NCI-H345 treated with DMSO at 0.1 percent for 48 hours (cell line): ENCODE data around the gene ARHGEF19.
"Not testable (repeated sequence)": the region's sequence is repeated elsewhere in the genome, so short reads cannot be mapped to it uniquely, and the experiment has no call there.

Source experiments
- DNase-seq: peaks from one replicate; lab custom pipeline; 2025; ENCODE audit not compliant: unreplicated experiment; lab: John Stamatoyannopoulos, UW

Gene ARHGEF19

DNA sequence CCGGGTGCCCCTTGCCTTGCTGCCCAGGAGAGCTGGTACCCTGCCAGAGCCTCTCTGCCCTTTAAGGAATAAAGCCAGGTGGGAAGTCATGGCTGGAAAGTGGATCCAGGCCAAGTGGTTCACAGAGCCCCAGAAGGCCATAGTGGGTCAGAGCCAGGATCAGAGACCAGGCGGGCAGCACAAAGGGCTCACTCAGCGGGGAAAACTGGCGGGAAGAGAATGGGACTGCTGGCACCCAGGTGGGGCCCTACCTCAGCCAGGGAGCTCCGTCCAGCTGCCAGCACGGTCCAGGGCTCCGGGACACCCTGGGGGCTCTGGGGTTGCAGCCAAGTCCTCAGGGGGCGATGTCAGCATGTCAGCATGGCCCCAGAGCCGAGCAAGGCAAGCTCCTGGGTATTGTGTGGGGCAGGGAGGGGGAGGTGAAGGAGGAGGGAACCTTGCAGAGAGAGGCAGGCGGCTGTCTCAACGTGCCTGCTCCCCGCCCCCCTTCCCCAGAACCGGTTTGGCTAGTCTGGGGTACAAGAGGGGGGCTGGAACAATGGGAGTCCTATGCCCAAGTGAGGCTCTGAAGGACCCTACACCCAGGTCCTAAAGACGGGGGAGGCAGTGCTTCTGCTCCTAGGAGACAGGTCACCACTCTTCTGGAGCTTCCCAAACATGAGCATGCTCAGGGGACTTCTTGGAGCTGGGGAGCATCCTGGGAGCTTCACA lies at the start of gene ARHGEF19:
Gene ARHGEF19, minus strand, starts transcription at position 402 of the 711 bp plus-strand sequence. CDS start 3,598 bp downstream, outside the sequence.
- DNase-seq: peak; percentile 91

DNA sequence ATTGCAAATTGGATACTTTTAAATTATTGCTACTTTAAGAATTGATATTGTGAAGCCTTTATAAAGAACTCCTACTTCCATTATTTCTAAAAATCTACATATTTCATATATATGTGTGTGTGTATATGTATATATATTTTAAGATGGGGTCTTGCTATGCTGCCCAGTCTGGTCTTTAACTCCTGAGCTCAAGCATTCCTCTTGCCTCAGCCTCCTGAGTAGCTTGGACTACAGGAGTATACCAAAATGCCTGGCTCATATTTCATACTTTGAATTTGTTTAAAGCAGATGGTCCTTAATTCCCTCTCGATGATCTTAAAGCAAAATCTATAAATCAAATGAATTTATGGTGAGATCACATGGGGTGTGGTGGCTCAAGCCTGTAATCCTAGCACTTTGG lies 49.6 kb upstream of the ARHGEF19 start:
- DNase-seq: no peak

DNA sequence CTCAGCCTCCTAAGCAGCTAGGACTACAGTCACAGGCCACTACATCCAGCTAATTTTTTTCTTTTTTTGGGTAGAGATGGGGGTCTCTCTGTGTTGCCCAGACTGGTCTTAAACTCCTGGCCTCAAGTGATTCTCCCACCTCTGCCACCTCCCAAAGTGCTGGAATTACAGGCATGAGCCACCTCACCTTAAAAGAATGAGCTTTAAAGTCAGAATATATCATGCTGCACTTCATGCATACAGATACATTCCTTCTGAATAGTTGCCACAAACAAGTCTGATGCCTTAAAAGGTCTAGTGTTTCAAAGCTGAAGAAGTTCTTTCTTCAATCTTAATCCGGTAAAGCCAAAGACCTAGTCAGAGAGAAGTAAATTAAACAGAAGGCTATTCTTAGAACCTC lies 48.4 kb upstream of the ARHGEF19 start:
- DNase-seq: no peak

DNA sequence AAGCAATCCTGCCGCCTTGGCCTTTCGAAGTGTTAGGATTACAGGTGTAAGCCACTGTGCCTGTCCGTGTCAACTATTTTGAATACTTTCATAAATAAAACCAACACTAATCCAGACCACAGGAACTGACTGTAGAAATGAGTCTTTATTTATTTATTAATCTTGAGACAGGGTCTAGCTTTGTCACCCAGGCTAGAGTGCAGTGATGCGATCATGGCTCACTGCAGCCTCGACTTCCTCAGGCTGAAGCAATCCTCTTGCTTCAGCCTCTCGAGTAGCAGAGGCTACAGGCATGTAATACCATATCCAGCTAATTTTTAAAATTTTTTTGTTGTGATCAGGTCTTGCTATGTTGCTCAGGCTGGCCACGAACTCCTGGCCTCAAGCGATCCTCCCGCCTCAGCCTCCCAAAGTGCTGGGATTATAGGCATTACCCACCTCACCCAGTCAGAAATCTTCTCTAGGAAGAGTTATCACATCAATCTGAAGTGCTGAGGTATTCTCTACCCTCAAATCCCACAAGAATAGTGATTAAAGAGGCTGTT lies 46.2 kb upstream of the ARHGEF19 start:
- DNase-seq: no peak

DNA sequence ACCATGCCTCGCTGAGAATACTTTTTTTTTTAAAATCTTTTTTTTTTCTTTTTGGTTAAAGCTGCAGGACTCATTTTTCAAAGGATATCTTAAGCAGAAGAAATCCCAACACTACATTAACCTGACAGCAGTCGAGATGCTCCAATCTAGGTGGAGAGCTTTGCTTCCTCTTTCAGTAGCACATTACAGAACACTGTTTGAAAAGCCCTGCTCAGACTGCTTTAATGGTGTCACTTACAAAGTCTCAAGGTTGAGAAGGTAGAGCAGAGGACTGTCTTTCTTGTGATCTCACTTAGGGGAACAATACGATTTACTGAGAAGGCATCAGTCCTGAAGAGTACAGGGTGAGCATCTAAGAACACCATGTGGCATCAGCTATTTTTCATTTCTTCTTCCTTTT lies 45.5 kb upstream of the ARHGEF19 start:
- DNase-seq: no peak

DNA sequence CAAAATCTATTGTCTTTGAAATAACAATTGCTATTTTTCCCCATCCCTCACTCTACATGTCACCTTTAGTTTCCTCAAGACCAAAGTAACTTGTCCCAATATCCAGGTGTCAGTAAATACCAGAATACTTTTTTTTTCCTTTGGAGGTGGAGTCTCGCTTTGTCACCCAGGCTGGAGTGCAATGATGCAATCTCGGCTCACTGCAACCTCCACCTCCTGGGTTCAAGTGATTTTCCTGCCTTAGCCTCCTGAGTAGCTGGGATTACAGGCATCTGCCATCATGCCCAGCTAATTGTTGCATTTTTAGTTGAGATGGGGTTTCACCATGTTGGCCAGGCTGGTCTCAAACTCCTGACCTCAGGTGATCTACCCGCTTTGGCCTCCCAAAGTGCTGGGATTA lies 45.1 kb upstream of the ARHGEF19 start:
- DNase-seq: not testable (repeated sequence)

DNA sequence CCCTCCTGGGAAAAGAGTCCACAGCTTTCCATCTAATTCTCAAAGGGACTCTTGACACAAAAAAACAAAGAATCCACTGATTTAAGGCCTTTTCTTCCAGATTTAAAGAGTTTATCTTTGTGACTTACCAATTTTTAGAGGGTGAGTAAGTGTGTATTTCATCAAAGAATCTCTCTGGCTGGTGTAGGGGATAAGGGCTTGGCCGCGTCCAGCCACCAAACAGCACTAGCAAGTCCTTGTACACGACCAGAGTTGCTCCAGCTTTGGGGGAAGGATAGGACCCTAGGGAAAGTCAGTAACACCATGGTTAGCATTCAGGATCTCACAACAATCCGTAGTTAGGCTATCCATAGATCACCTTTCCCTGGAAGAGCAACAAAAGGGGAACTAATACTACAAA lies 44.0 kb upstream of the ARHGEF19 start:
- DNase-seq: no peak

DNA sequence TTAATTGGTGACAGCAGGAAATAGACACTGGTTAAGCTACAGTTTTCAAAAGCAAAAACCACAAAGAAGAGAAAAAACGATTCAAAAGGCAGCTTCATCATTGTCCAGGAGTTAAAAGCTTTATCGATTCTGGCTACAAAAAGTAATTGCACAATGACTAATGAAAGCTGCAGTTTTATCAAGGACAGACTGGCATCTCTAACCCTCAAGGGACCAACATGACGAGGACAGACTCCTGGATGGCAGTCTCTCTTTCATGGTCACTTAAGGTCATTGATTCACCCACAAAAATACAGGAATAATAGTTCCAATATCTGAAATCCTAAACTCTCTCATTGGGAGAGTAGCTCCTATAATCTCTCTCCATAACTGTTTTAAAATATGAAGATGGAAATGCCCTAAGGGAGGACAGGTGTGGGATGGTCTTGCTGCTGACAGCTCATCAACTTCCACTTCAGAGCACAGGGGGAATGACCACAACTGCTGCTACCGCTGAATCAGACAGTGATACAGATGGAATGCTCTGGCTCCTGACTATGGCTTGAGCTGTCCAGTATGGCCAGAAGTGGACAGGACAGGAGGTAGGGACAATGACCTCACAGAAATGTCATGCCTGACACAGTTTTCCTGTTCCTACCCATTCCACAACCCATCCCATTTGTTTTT lies 41.9 kb upstream of the ARHGEF19 start:
- DNase-seq: no peak

DNA sequence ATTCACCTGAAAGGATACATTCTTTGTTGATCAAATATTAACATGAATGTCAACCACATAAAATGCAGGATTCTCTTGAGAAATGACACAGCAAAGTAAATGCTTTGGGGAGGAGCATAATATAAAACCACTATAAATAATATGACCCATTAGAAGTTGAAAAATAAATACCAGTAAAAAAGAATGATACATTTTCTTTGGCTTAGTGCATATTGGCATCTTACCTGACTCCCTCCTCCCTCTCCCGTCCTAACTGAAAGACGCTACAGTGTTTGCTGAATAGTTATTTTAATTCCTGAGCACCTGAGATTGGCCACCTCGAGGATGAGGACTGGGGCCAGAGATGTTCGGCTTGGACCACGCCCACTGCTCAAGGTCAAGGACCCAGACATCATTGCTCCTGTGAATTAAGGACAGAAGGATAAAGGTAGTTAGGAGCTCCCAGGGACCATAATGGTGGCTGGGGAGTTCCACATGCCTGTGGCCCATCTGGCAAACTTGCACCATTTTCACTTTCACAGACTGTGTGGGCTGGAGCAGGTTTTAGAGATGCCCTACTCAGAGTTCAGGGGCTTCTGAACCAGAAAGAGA lies 41.0 kb upstream of the ARHGEF19 start:
- no peak for DNase-seq

DNA sequence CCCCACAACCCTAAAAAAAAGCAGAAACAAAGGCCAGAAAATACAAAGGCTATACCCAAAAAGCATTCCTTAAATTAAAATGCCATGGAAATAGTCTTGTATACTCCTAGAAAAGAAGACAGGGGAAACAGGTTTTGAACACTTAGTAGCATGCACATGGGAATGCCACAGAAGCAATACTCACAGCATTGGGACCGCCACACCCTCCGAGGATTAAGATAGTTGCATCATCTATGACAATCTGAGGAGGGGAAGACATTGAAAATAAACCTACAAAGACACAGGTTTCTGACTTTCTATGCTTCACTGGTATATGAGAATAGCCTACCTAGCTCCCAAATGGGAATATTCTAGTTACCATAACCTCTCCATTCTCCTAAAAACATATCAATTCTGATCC lies 40.5 kb upstream of the ARHGEF19 start:
- no peak for DNase-seq

DNA sequence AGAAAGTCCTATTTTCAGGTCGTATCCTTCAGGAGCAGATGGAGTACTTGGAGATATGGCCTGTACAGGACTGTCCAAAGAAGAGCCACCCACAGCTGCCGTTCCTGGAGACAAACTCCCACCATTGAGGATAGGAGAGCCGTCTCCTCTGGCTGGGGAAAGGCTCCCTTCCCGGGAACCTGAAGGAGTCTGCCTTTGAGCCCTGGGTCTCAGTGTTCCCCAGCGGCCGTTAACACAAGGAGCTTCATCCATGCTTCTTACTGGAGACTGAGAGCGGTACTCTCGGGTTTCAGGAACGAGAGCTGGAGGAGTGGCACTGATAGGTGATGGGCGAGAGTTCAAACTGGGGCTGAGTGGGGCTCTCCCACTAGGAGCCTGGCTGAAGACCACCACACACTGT lies 38.9 kb upstream of the ARHGEF19 start:
- no peak for DNase-seq

DNA sequence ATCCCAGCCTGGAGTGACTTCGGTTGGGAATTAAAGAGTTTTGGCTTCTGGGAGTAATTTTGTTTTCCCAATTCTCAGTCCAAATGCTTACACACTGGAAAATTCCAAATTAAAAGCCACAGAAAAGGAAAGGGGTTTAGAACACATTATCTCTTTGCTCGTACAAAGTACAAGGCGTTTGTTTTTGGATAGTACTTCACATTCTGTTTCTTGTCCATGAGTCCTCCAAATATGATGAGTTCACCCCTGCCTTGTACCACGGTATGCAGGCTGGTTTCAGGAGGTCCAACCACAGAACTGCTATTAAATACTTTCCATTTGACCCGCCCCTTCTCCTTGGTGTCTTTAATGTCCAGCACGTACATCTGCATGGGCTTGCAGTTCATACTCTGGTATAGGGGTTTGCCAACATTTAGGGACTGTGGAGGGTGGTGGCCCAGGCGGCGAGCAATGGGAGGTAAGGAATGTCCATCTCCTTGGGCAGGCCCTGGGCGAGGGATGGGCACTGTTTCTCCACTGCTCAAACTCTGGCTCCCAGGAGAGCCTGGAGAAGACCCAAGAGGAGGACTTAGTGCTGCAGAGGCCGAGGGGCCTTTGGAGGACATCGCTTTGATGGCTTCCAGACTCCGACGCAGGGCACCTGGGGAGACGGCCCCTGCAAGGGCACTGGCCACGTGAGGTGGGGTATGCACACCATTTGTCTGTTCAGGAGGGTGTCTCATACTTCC lies 38.2 kb upstream of the ARHGEF19 start:
- DNase-seq: no peak

DNA sequence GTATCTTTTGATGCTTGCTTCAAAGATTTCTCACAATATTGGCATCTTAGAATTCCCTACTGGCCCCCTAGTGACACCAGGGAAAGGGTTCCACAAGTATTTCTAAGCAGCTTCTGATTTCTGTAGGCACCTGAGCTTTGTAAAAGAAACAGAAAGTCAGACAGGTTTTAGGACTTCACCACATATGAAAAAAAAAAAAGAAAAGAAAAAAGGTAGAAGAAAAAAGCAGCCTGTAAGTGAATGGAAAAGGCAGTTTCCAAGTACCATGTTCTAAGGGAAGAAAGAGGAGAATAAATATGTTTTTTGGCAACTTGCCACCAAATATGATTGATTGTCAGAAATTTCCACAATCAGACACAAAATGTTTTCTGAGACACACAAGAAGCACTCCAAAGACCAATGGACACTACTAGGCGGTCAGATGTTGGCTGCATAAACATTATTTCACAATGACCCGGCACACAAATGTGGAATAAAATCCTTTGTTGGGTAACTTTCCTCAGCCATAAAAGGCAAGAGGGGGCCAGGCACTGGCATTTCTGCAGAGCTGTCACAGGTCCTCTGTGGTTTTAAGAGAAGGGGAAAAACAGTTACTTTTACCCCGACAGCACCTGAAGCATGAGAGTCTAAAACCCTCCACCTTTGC lies 37.3 kb upstream of the ARHGEF19 start:
- no peak for DNase-seq

DNA sequence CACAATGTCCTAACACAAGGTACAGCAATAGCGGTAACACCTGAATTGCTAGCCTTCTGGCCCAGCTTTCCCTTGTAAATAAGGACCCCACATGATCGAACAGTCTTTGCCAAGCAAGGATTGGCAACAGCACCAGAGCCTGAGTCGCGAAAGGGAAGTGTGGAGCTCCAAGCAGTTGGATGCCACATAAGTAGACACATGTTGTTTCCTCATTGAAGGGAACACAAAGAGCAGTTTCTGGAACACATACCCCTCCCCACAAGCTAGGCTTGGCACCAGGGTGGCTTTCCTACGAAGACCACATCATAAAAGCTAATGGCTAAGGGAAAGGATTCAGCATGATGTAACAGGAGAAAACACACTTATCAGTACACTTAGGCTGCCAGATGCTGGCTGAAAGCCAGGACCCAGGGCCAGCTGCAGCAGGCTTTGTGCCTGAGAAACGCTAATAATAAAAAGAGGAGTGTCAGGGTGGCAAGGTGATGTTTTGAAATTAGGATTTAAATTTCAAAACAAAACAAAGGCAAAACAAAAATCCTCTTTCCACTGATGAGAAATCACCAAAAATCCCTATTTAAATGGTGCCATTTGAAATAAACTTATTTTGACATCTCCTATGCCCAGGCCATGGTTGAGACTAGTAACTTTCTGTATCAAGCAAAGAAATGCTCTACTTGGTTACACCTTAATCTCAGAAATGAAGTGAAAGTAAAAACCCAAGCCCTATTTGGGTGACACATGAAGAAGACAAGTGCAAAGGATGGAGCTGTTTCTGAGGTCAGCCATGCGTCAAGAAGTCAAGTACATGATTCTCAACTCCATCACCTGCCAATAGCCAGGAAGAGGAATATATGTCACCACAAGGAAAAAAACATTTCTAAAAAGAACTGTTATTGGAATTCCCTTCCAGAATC lies 36.4 kb upstream of the ARHGEF19 start:
- DNase-seq: peak; percentile 98

DNA sequence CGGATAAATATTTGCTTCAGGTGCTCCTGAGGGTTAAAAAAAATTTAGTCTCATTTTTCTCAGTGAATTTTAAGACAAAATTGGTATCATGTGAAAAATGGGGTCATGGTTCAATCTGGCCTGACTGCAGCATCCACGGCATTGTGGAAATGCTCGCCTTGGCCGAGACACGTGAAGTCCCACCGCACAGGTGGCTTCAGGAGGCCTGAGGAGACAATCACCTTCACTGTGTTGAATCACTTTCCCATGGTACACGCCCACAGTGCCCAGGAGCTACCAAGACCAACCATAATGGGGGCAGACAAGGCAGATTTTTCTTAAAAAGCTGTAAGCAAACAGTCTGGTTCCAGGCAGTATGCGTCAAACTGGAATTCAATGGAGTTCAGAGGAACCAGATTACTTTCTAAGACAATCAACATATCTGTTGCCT lies 35.6 kb upstream of the ARHGEF19 start:
- DNase-seq: no peak

DNA sequence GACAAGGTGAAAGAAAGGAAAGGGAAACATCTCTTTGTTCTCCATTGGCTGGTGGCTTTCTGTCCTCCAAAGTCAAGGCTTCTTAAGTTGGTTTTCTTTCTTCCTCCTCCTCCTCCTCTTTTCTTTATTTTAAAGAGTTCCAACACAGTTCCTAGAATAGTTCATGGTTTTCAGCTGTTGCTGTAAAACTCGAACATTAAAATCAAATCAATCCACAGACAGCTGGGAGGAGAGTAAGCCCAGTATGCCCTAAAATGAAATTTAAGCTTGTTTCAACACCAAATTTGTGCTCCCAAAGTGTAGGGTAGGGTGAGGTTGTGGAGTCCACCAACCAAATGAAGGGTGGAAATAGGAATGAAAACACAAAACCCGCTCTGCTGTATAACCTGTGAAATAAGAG lies 35.0 kb upstream of the ARHGEF19 start:
- no peak for DNase-seq

DNA sequence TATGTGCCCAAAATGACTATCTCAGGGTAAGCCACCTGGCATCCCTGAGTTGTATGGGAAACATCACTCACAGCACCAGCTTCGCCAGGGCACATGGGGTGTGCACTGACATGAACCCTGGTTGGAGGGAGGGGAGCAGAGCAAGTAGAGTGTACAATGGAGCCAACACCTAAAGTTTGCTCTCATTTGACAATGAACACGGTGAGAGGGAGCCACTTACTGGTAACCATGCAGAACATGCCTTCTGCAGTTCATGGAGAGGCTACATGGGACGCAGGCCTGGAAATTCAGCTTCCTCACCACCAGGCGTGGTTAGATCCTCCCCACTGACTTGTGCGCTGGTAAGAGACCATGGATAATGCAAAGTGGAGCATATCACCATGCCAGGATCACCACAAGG lies 34.5 kb upstream of the ARHGEF19 start:
- no peak for DNase-seq

DNA sequence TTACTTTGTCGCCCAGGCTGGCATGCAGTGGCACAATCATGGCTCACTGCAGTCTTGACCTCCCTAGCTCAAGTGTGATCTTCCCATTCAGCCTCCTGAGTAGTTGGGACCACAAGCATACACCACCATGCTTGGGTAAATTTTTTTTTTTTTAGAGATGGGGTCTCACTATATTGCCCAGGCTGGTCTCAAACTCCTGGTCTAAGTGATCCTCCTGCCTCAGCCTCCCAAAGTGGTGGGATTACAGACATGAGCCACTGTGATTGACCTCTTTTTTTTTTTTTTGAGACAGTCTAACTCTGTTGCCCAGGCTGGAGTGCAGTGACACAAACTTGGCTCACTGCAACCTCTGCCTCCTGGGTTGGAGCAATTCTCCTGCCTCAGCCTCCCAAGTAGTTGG lies 33.8 kb upstream of the ARHGEF19 start:
- not testable (repeated sequence) for DNase-seq

DNA sequence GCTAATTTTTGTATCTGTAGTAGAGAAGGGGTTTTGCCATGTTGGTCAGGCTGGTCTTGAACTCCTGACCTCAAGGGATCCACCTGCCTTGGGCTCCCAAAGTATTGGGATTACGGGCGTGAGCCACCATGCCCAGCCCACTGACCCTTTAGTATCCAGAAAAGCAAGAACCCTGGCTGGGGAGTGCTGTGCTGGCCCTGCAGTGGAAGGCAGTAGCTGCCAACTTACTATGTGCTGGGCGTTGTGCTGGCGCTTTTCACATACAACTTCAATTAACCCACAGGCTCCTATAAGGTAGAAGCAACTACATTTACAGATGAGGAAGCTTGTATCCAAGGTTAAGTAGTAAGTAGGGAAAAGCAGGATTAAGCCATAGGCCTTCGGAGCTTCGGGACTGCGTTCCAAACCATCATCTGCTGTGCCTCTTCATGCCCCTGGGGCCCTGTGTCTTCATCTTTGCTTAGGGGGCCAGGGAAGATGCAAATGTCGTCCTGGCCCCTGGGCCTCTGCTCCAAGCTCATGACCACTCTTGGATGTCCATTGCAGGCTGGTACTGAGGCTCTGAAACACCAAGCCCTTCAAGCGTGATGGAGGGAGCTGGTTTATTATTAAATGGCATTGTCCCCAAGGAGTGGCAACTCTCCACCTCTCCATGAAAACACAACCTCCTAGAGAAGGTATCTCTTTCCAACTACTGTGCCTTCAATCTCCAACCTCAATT lies 33.2 kb upstream of the ARHGEF19 start:
- DNase-seq: no peak
